Body of pancreas (tissue), 4 donors: ENCODE measurements around the gene SLC30A3.

Experiments used
- POLR2A ChIP-seq, 3 donors: fragments of 450-650 bp; IDR thresholded peaks; one replicate each; pipeline ENCODE4 v1.6.1; 2016; ENCODE audit warnings: antibody characterized with exemption in 3 of 3, mild to moderate bottlenecking in 2 of 3
- TF ChIP-seq, protein P1 (sequence below), 7 experiments: fragments of 450-650 bp in 4 of 7; fragments of 200-600 bp in 3 of 7; sonication (generic) in 3 of 7; IDR thresholded peaks; one replicate each; pipeline ENCODE4 v1.5.1; 2016 to 2019; ENCODE audit warnings: antibody characterized with exemption in 7 of 7

DNA sequence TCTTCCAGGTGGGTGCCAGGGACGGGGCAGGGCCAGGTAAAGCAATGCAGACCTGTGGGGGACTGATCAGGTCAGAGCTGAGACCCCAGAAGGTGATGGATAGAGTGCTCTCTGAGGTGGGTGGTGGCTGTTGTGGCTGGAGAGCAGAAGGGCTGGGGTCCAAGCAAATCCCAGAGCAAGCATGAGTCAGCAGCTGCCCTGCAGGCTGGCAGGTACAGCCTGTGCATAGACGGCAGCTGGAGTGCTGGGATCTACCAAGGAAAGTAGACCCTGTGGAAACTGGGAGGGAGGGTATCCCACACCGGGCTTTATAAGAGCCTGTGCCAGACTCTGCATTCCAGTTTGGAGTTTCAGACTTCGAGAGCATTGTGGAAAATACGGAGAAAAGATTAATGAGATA lies 20.0 kb upstream of the SLC30A3 start:
- TF ChIP-seq POLR2A (IDR thresholded peaks at IDR 0.05): no peak
- TF ChIP-seq, protein P1, sequence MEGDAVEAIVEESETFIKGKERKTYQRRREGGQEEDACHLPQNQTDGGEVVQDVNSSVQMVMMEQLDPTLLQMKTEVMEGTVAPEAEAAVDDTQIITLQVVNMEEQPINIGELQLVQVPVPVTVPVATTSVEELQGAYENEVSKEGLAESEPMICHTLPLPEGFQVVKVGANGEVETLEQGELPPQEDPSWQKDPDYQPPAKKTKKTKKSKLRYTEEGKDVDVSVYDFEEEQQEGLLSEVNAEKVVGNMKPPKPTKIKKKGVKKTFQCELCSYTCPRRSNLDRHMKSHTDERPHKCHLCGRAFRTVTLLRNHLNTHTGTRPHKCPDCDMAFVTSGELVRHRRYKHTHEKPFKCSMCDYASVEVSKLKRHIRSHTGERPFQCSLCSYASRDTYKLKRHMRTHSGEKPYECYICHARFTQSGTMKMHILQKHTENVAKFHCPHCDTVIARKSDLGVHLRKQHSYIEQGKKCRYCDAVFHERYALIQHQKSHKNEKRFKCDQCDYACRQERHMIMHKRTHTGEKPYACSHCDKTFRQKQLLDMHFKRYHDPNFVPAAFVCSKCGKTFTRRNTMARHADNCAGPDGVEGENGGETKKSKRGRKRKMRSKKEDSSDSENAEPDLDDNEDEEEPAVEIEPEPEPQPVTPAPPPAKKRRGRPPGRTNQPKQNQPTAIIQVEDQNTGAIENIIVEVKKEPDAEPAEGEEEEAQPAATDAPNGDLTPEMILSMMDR (IDR thresholded peaks at IDR 0.05): no peak
